NT2/D1 (cell line): ENCODE measurements around the gene NTM.

Source experiments
- SUZ12 ChIP-seq: IDR thresholded peaks from 2 replicates; pipeline ENCODE4 v1.6.1; 2011; ENCODE audit not compliant: insufficient read length, insufficient read depth; ENCODE audit errors: extremely low read depth
- YY1 ChIP-seq: IDR thresholded peaks from 2 replicates; pipeline ENCODE4 v1.6.1; 2011; ENCODE audit not compliant: insufficient read length, insufficient read depth
- ZNF274 ChIP-seq: IDR thresholded peaks from 2 replicates; pipeline ENCODE4 v1.6.1; 2011; ENCODE audit warnings: mild to moderate bottlenecking, low read depth, low read length

GRCh38 chr11:132358573-132358953 is 988.1 kb downstream of the NTM start:
- no peak for TF ChIP-seq YY1
- no peak for TF ChIP-seq SUZ12
- TF ChIP-seq ZNF274, result no peak
